Pancreas (tissue), 10 donors: ENCODE results near the gene LRBA. TPM values are rescaled to one million over a fixed set of nuclear protein-coding genes. Genes with fewer than 3 reads are reported as not detected.

Experiments used
- ATAC-seq, 4 donors: fragments of 200-7000 bp; cut with Tn5 transposase; one replicate each; pipeline versions ENCODE4 v1.8.0 to v1.9.1; 2020; ENCODE audit warnings: mild to moderate bottlenecking in 4 of 4, moderate library complexity in 4 of 4
- DNase-seq, 6 donors: peaks; one replicate each; pipeline ENCODE4 v3.0.0-alpha.2; 2020
- FAIRE-seq: peaks from 2 replicates; lab custom pipeline; 2012; peaks lifted over from hg19 to GRCh38; lab: Jason Lieb, UNC
- H3K27ac ChIP-seq, 4 donors: fragments of 200-600 bp; sonication (generic); 1 replicate in 3 of 4; 2 replicates in 1 of 4; pipeline versions ENCODE4 v1.5.0 to v1.8.0; 2020
- H3K27me3 ChIP-seq, 4 donors: fragments of 200-600 bp; one replicate each; pipeline ENCODE4 v1.8.0; 2021
- H3K36me3 ChIP-seq, 3 donors: fragments of 200-600 bp; sonication (generic) in 1 of 3; one replicate each; pipeline versions ENCODE4 v1.5.0 to v1.8.0; 2020 to 2021
- H3K4me1 ChIP-seq, 3 donors: fragments of 200-600 bp; one replicate each; pipeline ENCODE4 v1.8.0; 2021
- H3K4me3 ChIP-seq, 4 donors: fragments of 200-600 bp; sonication (generic) in 2 of 4; one replicate each; pipeline versions ENCODE4 v1.5.0 to v1.8.0; 2020 to 2021
- H3K9me3 ChIP-seq, 4 donors: fragments of 200-600 bp; one replicate each; pipeline ENCODE4 v1.8.0; 2021
- CTCF ChIP-seq, 4 donors: fragments of 200-600 bp; sonication (generic) in 3 of 4; IDR thresholded peaks; one replicate each; pipeline versions ENCODE4 v1.5.0 to v1.8.0; 2021; ENCODE audit warnings: antibody characterized with exemption in 4 of 4
- WGBS, 2 donors: extraction: QIAGEN DNeasy Blood & Tissue Kit; methylation state at CpG; one replicate each; pipeline ENCODE4 v1.1.7; 2013; 5-methylcytosine and 5-hydroxymethylcytosine counted together
- intact Hi-C, 3 donors: fragments of 100-400 bp; cut with DNase I; formaldehyde crosslinking; loops; one replicate each; pipeline versions ENCODE4 v1.11.1 to v1.14.2; 2022
- polyA plus RNA-seq, 2 donors: library from polyadenylated mRNA; stranded (reverse); fragments of 200-250 nt; gene quantifications; one replicate each; pipeline ENCODE4 v1.2.3, GENCODE V29; 2013
- total RNA-seq, 6 donors: library from RNA; stranded (reverse); fragmentation: NEBNext Ultra II Directional in 4 of 6; extraction: Animal tissue kit (Norgen Biotek cat#: 25700) in 4 of 6; gene quantifications; one replicate each; pipeline versions ENCODE4 v1.2.1 to v1.2.4, GENCODE V29; 2021 to 2023
- donor health status: healthy with polysubstance abuse.
- donor health status: DM: no; HTN: no; CAD: no; lungs with moderate emphysema.
- donor health status: DM: no; HTN: no; CAD: no.
- donor health status: control.
- donor health status: control.
- donor health status: Bipolar disorder and iron deficiency.
- donor health status: DM: yes; HTN: yes; CAD: no.
- donor health status: DM: no; HTN: no; CAD: no.
- donor health status: DM: no; HTN: no; CAD: no.
- donor health status: DM: yes; HTN: yes; CAD: no.

The LRBA gene
- total and polyA plus RNA-seq, 8 donors: 6.6 to 35.3 (median 22.3) TPM

DNA sequence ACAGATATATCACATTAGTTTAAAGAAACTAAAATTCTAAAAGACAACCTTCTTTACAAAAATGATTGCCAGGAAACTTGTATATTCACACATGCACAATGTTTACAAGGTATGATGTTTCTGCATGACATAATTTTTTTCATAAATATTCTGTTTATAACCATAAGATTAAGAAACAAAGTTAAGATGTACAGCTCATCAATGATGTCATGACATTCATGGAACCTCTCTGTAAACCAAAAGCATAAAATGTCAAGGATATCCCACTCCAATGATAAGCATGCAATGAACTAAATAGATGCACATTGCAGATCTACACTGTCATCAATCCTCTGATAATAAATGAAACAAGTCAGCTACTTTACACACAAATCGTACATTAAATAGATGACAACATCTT lies 297.1 kb downstream of the LRBA start:
- H3K36me3 ChIP-seq: no peaks in the 10 kb centered on the region
- peak; percentile 39 for FAIRE-seq

DNA sequence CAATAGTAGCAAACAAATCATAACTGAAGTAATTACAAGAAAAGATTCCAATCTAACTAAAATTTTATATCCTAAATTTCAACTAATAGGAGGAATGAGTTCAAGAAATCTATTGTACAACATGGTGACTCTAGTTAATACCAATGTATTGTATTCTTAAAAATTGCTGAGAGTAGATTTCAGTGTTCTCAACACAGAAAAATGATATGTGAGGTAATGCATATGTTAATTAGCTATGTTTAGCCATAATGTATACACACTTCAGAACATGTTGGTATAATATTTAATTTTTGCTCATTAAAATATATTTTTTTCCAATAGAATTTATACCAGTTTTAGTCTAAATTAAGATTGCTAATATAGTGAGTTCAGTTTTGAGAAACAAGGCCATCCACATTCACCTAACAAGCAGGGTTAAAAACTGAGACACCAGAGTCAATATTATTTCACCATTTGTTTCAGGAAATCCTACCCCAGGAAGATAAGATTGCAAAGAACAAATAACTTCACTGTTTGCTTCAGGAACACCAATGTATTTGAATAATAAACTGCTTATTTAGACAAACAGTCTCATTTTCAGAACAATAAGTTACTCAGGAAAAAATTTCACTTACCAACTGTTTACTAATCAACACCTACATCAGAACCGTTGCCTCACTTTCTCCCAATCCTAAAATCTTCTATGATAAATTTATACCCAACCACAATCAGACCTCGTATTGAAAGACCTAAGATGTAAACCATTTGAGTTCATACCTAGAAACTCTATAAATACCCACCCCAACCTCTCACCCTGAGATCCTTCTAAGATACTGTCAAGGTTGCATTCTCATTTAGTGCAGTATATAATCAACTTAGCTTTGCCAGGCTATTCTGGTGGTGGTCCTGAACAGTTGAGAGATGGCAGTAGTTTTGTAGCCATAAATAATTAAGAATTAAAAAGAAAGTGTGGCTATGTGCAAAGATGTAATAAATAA lies 300.3 kb downstream of the LRBA start:
- TF ChIP-seq CTCF (IDR thresholded peaks at IDR 0.05): no peak
- ATAC-seq: peak; percentile 89 to 97 (median 94)
- no peak overlapping the region for H3K4me3 ChIP-seq
- peak overlapping the region in 2 of 4 donors; percentile 22 to 41 for H3K27ac ChIP-seq
- WGBS, 2 donors: 31% methylated on average over 2 of the region's 2 CpGs
- no peaks in the 10 kb centered on the region for H3K27me3 ChIP-seq
- peaks cover 10 to 30% (median 13%) of the 10 kb centered on the region in 3 donors for H3K4me1 ChIP-seq
- no peaks in the 10 kb centered on the region for H3K36me3 ChIP-seq
- intact Hi-C loops: no loop called here
- peak; percentile 13 for FAIRE-seq
- no peaks in the 10 kb centered on the region for H3K9me3 ChIP-seq
- DNase-seq: no peak

More for the DNA sequence above, 297.1 kb downstream of the LRBA start:
- H3K27ac ChIP-seq: no peak overlapping the region
- intact Hi-C loops: no loop called here
- no peaks in the 10 kb centered on the region for H3K9me3 ChIP-seq
- ATAC-seq (no peak), DNase-seq (no peak)
- WGBS, 2 donors: 74 to 77% methylated on average over 1 of the region's 1 CpG
- no peak overlapping the region for H3K4me3 ChIP-seq
- no peaks in the 10 kb centered on the region for H3K27me3 ChIP-seq
- no peak for TF ChIP-seq CTCF (IDR thresholded peaks at IDR 0.05)
- H3K4me1 ChIP-seq: peaks cover 18 to 38% (median 18%) of the 10 kb centered on the region in 3 donors

- intact Hi-C loops: no loop called here
- Histone ChIP-seq H3K4me3 (no peak overlapping the region), H3K4me1 (peaks cover 9 to 32% (median 13%) of the 10 kb centered on the region in 3 donors), H3K27me3 (no peaks in the 10 kb centered on the region), H3K36me3 (no peaks in the 10 kb centered on the region), H3K27ac (no peak overlapping the region), H3K9me3 (no peaks in the 10 kb centered on the region)
- no peak for FAIRE-seq
- WGBS, 2 donors: 86% methylated on average over 2 of the region's 2 CpGs
- no peak for DNase-seq
- no peak for TF ChIP-seq CTCF (IDR thresholded peaks at IDR 0.05)
- no peak for ATAC-seq
These were observed 301.8 kb downstream of the LRBA start for GRCh38 chr4:150713251-150713650.

DNA sequence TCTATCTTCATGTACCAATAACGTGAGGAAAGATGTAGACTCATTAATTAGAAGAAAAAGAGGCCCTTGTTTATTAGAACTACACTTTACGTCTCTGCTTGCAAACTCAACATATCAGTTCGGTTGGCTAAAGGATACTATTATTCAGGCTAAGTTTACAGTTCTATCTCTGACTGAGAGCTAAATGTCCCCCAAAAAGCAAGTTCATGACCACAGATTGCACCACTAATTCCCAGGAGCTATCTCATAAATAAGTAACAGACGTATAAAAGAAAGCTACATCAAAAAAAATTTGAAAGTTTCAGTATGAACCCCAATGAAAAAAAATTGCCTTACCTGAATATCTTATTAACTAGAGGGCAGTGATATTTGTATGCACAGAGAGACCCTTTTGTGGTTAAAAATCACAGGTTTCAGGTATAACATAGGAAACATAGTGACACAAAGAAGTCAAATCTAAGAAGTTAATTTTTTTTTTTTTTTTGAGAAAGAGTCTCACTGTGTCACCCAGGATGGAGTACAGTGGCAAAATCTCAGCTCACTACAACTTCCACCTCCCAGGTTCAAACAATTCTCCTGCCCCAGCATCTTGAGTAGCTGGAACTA lies 304.2 kb downstream of the LRBA start:
- no peak for FAIRE-seq

More for the DNA sequence above, 304.2 kb downstream of the LRBA start:
- Histone ChIP-seq H3K4me3 (no peak overlapping the region), H3K9me3 (no peaks in the 10 kb centered on the region), H3K4me1 (peaks cover 4 to 32% (median 17%) of the 10 kb centered on the region in 3 donors), H3K27me3 (no peaks in the 10 kb centered on the region), H3K36me3 (no peaks in the 10 kb centered on the region), H3K27ac (no peak overlapping the region)
- 92 to 94% methylated on average over 4 of the region's 4 CpGs for WGBS, 2 donors
- ATAC-seq (no peak), DNase-seq (no peak)
- TF ChIP-seq CTCF (IDR thresholded peaks at IDR 0.05): no peak
- intact Hi-C loops: no loop called here
